NCI-H146 treated with DMSO at 0.1 percent for 48 hours (cell line): ENCODE data around the gene CACNA1H.

Source experiments
- DNase-seq: peaks from one replicate; lab custom pipeline; 2025; ENCODE audit not compliant: unreplicated experiment; lab: John Stamatoyannopoulos, UW

The CACNA1H gene

GRCh38 chr16:1122398-1122765, 30.5 kb upstream of the CACNA1H start:
- no peak for DNase-seq

GRCh38 chr16:1123525-1124230, 29.2 kb upstream of the CACNA1H start:
- no peak for DNase-seq

GRCh38 chr16:1124291-1124690, 28.6 kb upstream of the CACNA1H start:
- DNase-seq = no peak

- DNase-seq = no peak
Measured at GRCh38 chr16:1124795-1125194, 28.1 kb upstream of the CACNA1H start.

GRCh38 chr16:1125471-1125870, 27.4 kb upstream of the CACNA1H start:
- no peak for DNase-seq

- no peak for DNase-seq
Measured at GRCh38 chr16:1126044-1126443, 26.9 kb upstream of the CACNA1H start.

- no peak for DNase-seq
Measured at GRCh38 chr16:1126586-1126985, 26.3 kb upstream of the CACNA1H start.

GRCh38 chr16:1127101-1127500, 25.8 kb upstream of the CACNA1H start:
- DNase-seq = no peak

- no peak for DNase-seq
Measured at GRCh38 chr16:1127971-1128715, 24.8 kb upstream of the CACNA1H start.

- DNase-seq = no peak
Measured at GRCh38 chr16:1129106-1129960, 23.6 kb upstream of the CACNA1H start.

- DNase-seq = no peak
Measured at GRCh38 chr16:1130382-1130781, 22.5 kb upstream of the CACNA1H start.

- no peak for DNase-seq
Measured at GRCh38 chr16:1131378-1131994, 21.4 kb upstream of the CACNA1H start.

- no peak for DNase-seq
Measured at GRCh38 chr16:1132431-1132830, 20.5 kb upstream of the CACNA1H start.

- DNase-seq = no peak
Measured at GRCh38 chr16:1133271-1133670, 19.6 kb upstream of the CACNA1H start.

GRCh38 chr16:1133810-1134520, 18.9 kb upstream of the CACNA1H start:
- DNase-seq = no peak

- DNase-seq = no peak
Measured at GRCh38 chr16:1134776-1135458, 18.0 kb upstream of the CACNA1H start.

- DNase-seq = no peak
Measured at GRCh38 chr16:1135459-1135825, 17.5 kb upstream of the CACNA1H start.

- DNase-seq = no peak
Measured at GRCh38 chr16:1137604-1138003, 15.3 kb upstream of the CACNA1H start.

- no peak for DNase-seq
Measured at GRCh38 chr16:1140582-1141162, 12.2 kb upstream of the CACNA1H start.

- no peak for DNase-seq
Measured at GRCh38 chr16:1141191-1141590, 11.7 kb upstream of the CACNA1H start.
